Measurements from ENCODE around the gene ASPRV1. TPM values are rescaled to one million over a fixed set of nuclear protein-coding genes. Genes with fewer than 3 reads are reported as not detected.

ASPRV1 gene
- total and polyA plus RNA-seq, 2 donors (not counting 3 experiments of a cell fraction or from before 2014, with no cell fraction given): 0.15 to 0.22 TPM

- TF ChIP-seq EZH2 (IDR thresholded peaks at IDR 0.05; ENCODE audit: borderline replicate concordance, low read depth, low read length, severe bottlenecking) (no peak), POLR2AphosphoS5 (IDR thresholded peaks at IDR 0.05; ENCODE audit: insufficient read depth, low read depth, low read length) (no peak), GATA2 (IDR thresholded peaks at IDR 0.05; ENCODE audit: insufficient read depth, insufficient read length, low read depth, low read length) (no peak), CTCF (IDR thresholded peaks at IDR 0.05; ENCODE audit: extremely low read depth in 1 of 2, insufficient read depth in 1 of 2, low read depth in 1 of 2, low read length in 2 of 2) (no peak), POLR2A (IDR thresholded peaks at IDR 0.05; ENCODE audit: low read depth, low read length) (no peak), MAX (IDR thresholded peaks at IDR 0.05; ENCODE audit: insufficient read depth, insufficient read length) (no peak), JUN (IDR thresholded peaks at IDR 0.05; ENCODE audit: borderline replicate concordance, insufficient read depth, insufficient read length, low read depth) (no peak), FOS (IDR thresholded peaks at IDR 0.05; ENCODE audit: borderline replicate concordance, insufficient read depth, low read length) (no peak), MYC (IDR thresholded peaks at IDR 0.05; ENCODE audit: low read depth, low read length) (no peak)
- H3K9me1 ChIP-seq (replicated peaks; ENCODE audit: control insufficient read depth, extremely low read depth, insufficient read depth, low read length): no peaks in the 10 kb centered on the region
- H3K9ac ChIP-seq (replicated peaks; ENCODE audit: extremely low read depth, insufficient read depth, low read length): peak overlapping the region; percentile 89
- H3K27ac ChIP-seq (ENCODE audit: insufficient read depth, low read depth, low read length): peak overlapping the region; percentile 72
- no peaks in the 10 kb centered on the region for H4K20me1 ChIP-seq (replicated peaks; ENCODE audit: control insufficient read depth, extremely low read depth, insufficient read depth, low read length)
- H3K9me3 ChIP-seq (replicated peaks; ENCODE audit: control insufficient read depth, insufficient read depth, low read length): no peaks in the 10 kb centered on the region
- peak overlapping the region; percentile 90 for H3K4me2 ChIP-seq (ENCODE audit: insufficient read depth, low read length)
- H3K79me2 ChIP-seq (ENCODE audit: control insufficient read depth, insufficient read depth, low read length): peaks cover 13% of the 10 kb centered on the region
- H3K36me3 ChIP-seq (ENCODE audit: control insufficient read depth in 2 of 2, extremely low read depth in 1 of 2, insufficient read depth in 2 of 2, low read length in 2 of 2): no peaks in the 10 kb centered on the region
- FAIRE-seq (no peak), DNase-seq (ENCODE audit: low read depth, low spot score) (peak; percentile 35)
- POLR2A ChIA-PET: no interaction called here
- intact Hi-C loops (cut with micrococcal nuclease) (loop anchor here (10.0 kb wide), 1 partner anchor 329 kb away; the partner anchor contains the start of gene TIA1), dilution Hi-C loops (cut with MboI; ENCODE audit: extremely low pct_ligation_motif_present, low sequenced_read_pairs) (no loop called here)
- H3K27me3 ChIP-seq (ENCODE audit: control insufficient read depth in 2 of 2, insufficient read depth in 2 of 2, low read length in 2 of 2): no peaks in the 10 kb centered on the region
- BruUV-seq (replicated peaks): TSS peak; percentile 18
- H3K4me3 ChIP-seq (replicated peaks in 1 of 3; ENCODE audit: insufficient read depth in 1 of 3, low read depth in 1 of 3, low read length in 3 of 3): peak overlapping the region; percentile 28 to 93 (median 63)
- CTCF ChIA-PET: interaction anchor here (9.2 kb wide), 1 partner anchor 156 kb away, joined by 104 read pairs; no protein-coding TSS in a partner anchor
- peaks cover 35% of the 10 kb centered on the region for H3K4me1 ChIP-seq (ENCODE audit: control insufficient read depth, extremely low read depth, insufficient read depth, low read length)
- H2AFZ ChIP-seq (ENCODE audit: low read depth, low read length): no peak overlapping the region
These were observed 45.3 kb downstream of the ASPRV1 start for GRCh38 chr2:69916106-69916505.

All from endothelial cell of umbilical vein (primary cell).